Measurements from ENCODE around the gene CYTH1.

The CYTH1 gene

GRCh38 chr17:78735832-78736525, 46.1 kb downstream of the CYTH1 start:
- no peak for DNase-seq (ENCODE audit: low read depth)

GRCh38 chr17:78734793-78735641, 47.1 kb downstream of the CYTH1 start:
- DNase-seq (ENCODE audit: low read depth) = no peak

- DNase-seq (ENCODE audit: low read depth) = no peak
Measured at GRCh38 chr17:78732354-78732753, 49.7 kb downstream of the CYTH1 start.

- DNase-seq (ENCODE audit: low read depth) = no peak
Measured at GRCh38 chr17:78731904-78732303, 50.2 kb downstream of the CYTH1 start.

GRCh38 chr17:78729641-78730040, 52.4 kb downstream of the CYTH1 start:
- no peak for DNase-seq (ENCODE audit: low read depth)

GRCh38 chr17:78728495-78728894, 53.6 kb downstream of the CYTH1 start:
- DNase-seq (ENCODE audit: low read depth) = no peak

GRCh38 chr17:78727476-78728229, 54.4 kb downstream of the CYTH1 start:
- DNase-seq (ENCODE audit: low read depth) = no peak

- no peak for DNase-seq (ENCODE audit: low read depth)
Measured at GRCh38 chr17:78727057-78727456, 55.0 kb downstream of the CYTH1 start.

GRCh38 chr17:78726513-78726912, 55.6 kb downstream of the CYTH1 start:
- DNase-seq (ENCODE audit: low read depth) = no peak

- DNase-seq (ENCODE audit: low read depth) = no peak
Measured at GRCh38 chr17:78725448-78726021, 56.5 kb downstream of the CYTH1 start.

GRCh38 chr17:78724999-78725398, 57.1 kb downstream of the CYTH1 start:
- no peak for DNase-seq (ENCODE audit: low read depth)

- DNase-seq (ENCODE audit: low read depth) = no peak
Measured at GRCh38 chr17:78724544-78724943, 57.5 kb downstream of the CYTH1 start.

- DNase-seq (ENCODE audit: low read depth) = no peak
Measured at GRCh38 chr17:78723957-78724356, 58.1 kb downstream of the CYTH1 start.

GRCh38 chr17:78723001-78723796, 58.9 kb downstream of the CYTH1 start:
- no peak for DNase-seq (ENCODE audit: low read depth)

- no peak for DNase-seq (ENCODE audit: low read depth)
Measured at GRCh38 chr17:78722246-78722761, 59.8 kb downstream of the CYTH1 start.

- no peak for DNase-seq (ENCODE audit: low read depth)
Measured at GRCh38 chr17:78719630-78720298, 62.3 kb downstream of the CYTH1 start.

GRCh38 chr17:78718575-78719208, 63.4 kb downstream of the CYTH1 start:
- no peak for DNase-seq (ENCODE audit: low read depth)

- no peak for DNase-seq (ENCODE audit: low read depth)
Measured at GRCh38 chr17:78717431-78717980, 64.6 kb downstream of the CYTH1 start.

- DNase-seq (ENCODE audit: low read depth) = no peak
Measured at GRCh38 chr17:78716814-78717393, 65.2 kb downstream of the CYTH1 start.

GRCh38 chr17:78716292-78716691, 65.8 kb downstream of the CYTH1 start:
- DNase-seq (ENCODE audit: low read depth) = no peak

Data from T-helper 22 cell (primary cell).